IMR-90 (cell line): ENCODE measurements around the gene MIPEP. TPM values are rescaled to one million over a fixed set of nuclear protein-coding genes. Genes with fewer than 3 reads are reported as not detected.
A peak's percentile ranks its signal among the peaks of the same experiment; 100 is the strongest.

ENCODE experiments used
- ATAC-seq: fragments of 200-7000 bp; cut with Tn5 transposase; 2 replicates; pipeline ENCODE4 v1.9.1; 2020; ENCODE audit warnings: low read depth, mild to moderate bottlenecking, moderate library complexity
- BruUV-seq: library from RNA; stranded (reverse); fragments of 400-500 nt; replicated peaks from 2 replicates; lab custom pipeline; 2021; lab: Mats Ljungman, UMichigan
- CTCF ChIA-PET: fragments of 300-600 bp; formaldehyde crosslinking; extraction: SDS; loops from one replicate; lab custom pipeline; 2021; ENCODE audit warnings: antibody characterized with exemption; lab: Yijun Ruan, JAX
- POLR2A ChIA-PET: fragments of 300-600 bp; sonication (Branson Sonifier 250); formaldehyde crosslinking; loops from one replicate; lab custom pipeline; 2022; ENCODE audit warnings: antibody characterized with exemption; ENCODE audit not compliant: unreplicated experiment; lab: Charles Lee
- DNase-seq: peaks from one replicate; pipeline ENCODE4 v3.0.0; 2013
- H2AFZ ChIP-seq: replicated peaks from 2 replicates; pipeline ENCODE3; 2013; ENCODE audit warnings: low read length, mild to moderate bottlenecking; ENCODE audit not compliant: poor library complexity
- H2AK5ac ChIP-seq: 2 replicates; pipeline ENCODE4 v1.6.1; 2013; ENCODE audit warnings: low read depth, low read length, inconsistent platforms
- H2AK9ac ChIP-seq: replicated peaks from 2 replicates; pipeline ENCODE3; 2013; ENCODE audit warnings: mild to moderate bottlenecking, low read depth, low read length, moderate library complexity; ENCODE audit not compliant: poor library complexity
- H2BK120ac ChIP-seq: 2 replicates; pipeline ENCODE4 v1.6.1; 2013; ENCODE audit warnings: low read depth, low read length, inconsistent platforms
- H2BK15ac ChIP-seq: 3 replicates; pipeline ENCODE4 v1.6.1; 2013; ENCODE audit warnings: low read depth, low read length, inconsistent platforms
- H2BK20ac ChIP-seq: 2 replicates; pipeline ENCODE4 v1.6.1; 2013; ENCODE audit warnings: low read depth, mild to moderate bottlenecking, inconsistent platforms, low read length, moderate library complexity
- H2BK5ac ChIP-seq: 2 replicates; pipeline ENCODE4 v1.6.1; 2013; ENCODE audit warnings: mild to moderate bottlenecking, low read depth, low read length, inconsistent platforms; ENCODE audit not compliant: poor library complexity, severe bottlenecking
- H3K14ac ChIP-seq: replicated peaks from 2 replicates; pipeline ENCODE4 v1.6.1; 2013; ENCODE audit warnings: low read depth, low read length, inconsistent platforms
- H3K18ac ChIP-seq: 2 replicates; pipeline ENCODE4 v1.6.1; 2013; ENCODE audit warnings: low read depth, low read length, control low read depth
- H3K23ac ChIP-seq: 2 replicates; pipeline ENCODE4 v1.6.1; 2013; ENCODE audit warnings: low read depth, low read length, inconsistent platforms
- H3K27ac ChIP-seq: 2 replicates; pipeline ENCODE4 v1.5.1; 2013; ENCODE audit warnings: mild to moderate bottlenecking, control low read depth, low read length; ENCODE audit not compliant: insufficient read depth
- H3K27me3 ChIP-seq: 2 replicates; pipeline ENCODE4 v1.6.1; 2013; ENCODE audit warnings: low read length; ENCODE audit not compliant: control insufficient read depth, insufficient read depth
- H3K36me3 ChIP-seq: 2 replicates; pipeline ENCODE4 v1.6.1; 2013; ENCODE audit warnings: low read length, mixed read lengths; ENCODE audit not compliant: control insufficient read depth, insufficient read depth
- H3K4ac ChIP-seq: 2 replicates; pipeline ENCODE4 v1.6.1; 2013; ENCODE audit warnings: low read depth, low read length, inconsistent platforms
- H3K4me1 ChIP-seq: 2 replicates; pipeline ENCODE4 v1.6.1; 2013; ENCODE audit warnings: low read length, mixed read lengths; ENCODE audit not compliant: control insufficient read depth, insufficient read depth
- H3K4me2 ChIP-seq: 2 replicates; pipeline ENCODE4 v1.6.1; 2013; ENCODE audit warnings: low read depth, mild to moderate bottlenecking, control low read depth, low read length, moderate library complexity
- H3K4me3 ChIP-seq: 2 replicates; pipeline ENCODE4 v1.5.1; 2013; ENCODE audit warnings: low read depth, mild to moderate bottlenecking, control low read depth, low read length, moderate library complexity; ENCODE audit not compliant: insufficient read depth
- H3K56ac ChIP-seq: 2 replicates; pipeline ENCODE4 v1.6.1; 2013; ENCODE audit warnings: low read length, inconsistent platforms; ENCODE audit not compliant: insufficient read depth; ENCODE audit errors: extremely low read depth
- H3K79me1 ChIP-seq, 2 experiments: 2 replicates each; pipeline ENCODE4 v1.6.1; 2013; ENCODE audit warnings: low read length in 2 of 2, inconsistent platforms in 1 of 2, low read depth in 1 of 2
- H3K9ac ChIP-seq: 2 replicates; pipeline ENCODE4 v1.6.1; 2013; ENCODE audit warnings: low read depth, low read length, control low read depth
- H3K9me1 ChIP-seq: 2 replicates; pipeline ENCODE4 v1.6.1; 2013; ENCODE audit warnings: low read length, inconsistent platforms; ENCODE audit not compliant: insufficient read depth
- H3K9me3 ChIP-seq: 2 replicates; pipeline ENCODE4 v1.6.1; 2013; ENCODE audit warnings: low read length; ENCODE audit not compliant: control insufficient read depth, insufficient read depth
- H4K20me1 ChIP-seq: 2 replicates; pipeline ENCODE4 v1.6.1; 2013; ENCODE audit warnings: low read length, inconsistent platforms; ENCODE audit not compliant: insufficient read depth
- H4K5ac ChIP-seq: 2 replicates; pipeline ENCODE4 v1.6.1; 2013; ENCODE audit warnings: mild to moderate bottlenecking, low read depth, low read length, control low read depth
- H4K8ac ChIP-seq, 2 experiments: 2 replicates each; pipeline ENCODE4 v1.6.1; 2013; ENCODE audit warnings: low read depth in 2 of 2, low read length in 2 of 2, control low read depth in 1 of 2, inconsistent platforms in 1 of 2
- H4K91ac ChIP-seq: 2 replicates; pipeline ENCODE4 v1.6.1; 2013; ENCODE audit warnings: low read depth, low read length, inconsistent platforms; ENCODE audit not compliant: insufficient read depth
- BHLHE40 ChIP-seq: fragments of 150-350 bp; IDR thresholded peaks from 2 replicates; pipeline ENCODE4 v1.6.1; 2016; ENCODE audit warnings: mild to moderate bottlenecking, low read depth, low read length
- CEBPB ChIP-seq: IDR thresholded peaks from 2 replicates; pipeline ENCODE4 v1.6.1; 2012; ENCODE audit warnings: low read depth, low read length, improper control_type of control experiment
- CTCF ChIP-seq: conservative IDR thresholded peaks from 2 replicates; pipeline ENCODE4 v1.5.1; 2012; ENCODE audit warnings: mild to moderate bottlenecking, low read depth, low read length, improper control_type of control experiment
- ELK1 ChIP-seq: fragments of 150-350 bp; IDR thresholded peaks from 2 replicates; pipeline ENCODE4 v1.6.1; 2016; ENCODE audit warnings: low read depth, mild to moderate bottlenecking, low read length, moderate library complexity, borderline replicate concordance
- FOS ChIP-seq: fragments of 150-350 bp; IDR thresholded peaks from 2 replicates; pipeline ENCODE4 v1.6.1; 2016; ENCODE audit warnings: low read depth, low read length
- MAZ ChIP-seq: IDR thresholded peaks from 2 replicates; pipeline ENCODE4 v1.6.1; 2012; ENCODE audit warnings: low read depth, mild to moderate bottlenecking, low read length, improper control_type of control experiment, moderate library complexity, borderline replicate concordance
- MXI1 ChIP-seq: IDR thresholded peaks from 2 replicates; pipeline ENCODE4 v1.6.1; 2012; ENCODE audit warnings: low read depth, mild to moderate bottlenecking, low read length, moderate library complexity, borderline replicate concordance
- NFE2L2 ChIP-seq: fragments of 150-350 bp; IDR thresholded peaks from 2 replicates; pipeline ENCODE4 v1.6.1; 2016; ENCODE audit warnings: low read depth, mild to moderate bottlenecking, low read length
- RCOR1 ChIP-seq: IDR thresholded peaks from 2 replicates; pipeline ENCODE4 v1.6.1; 2012; ENCODE audit warnings: mild to moderate bottlenecking, low read length, improper control_type of control experiment; ENCODE audit not compliant: insufficient replicate concordance
- RFX5 ChIP-seq: IDR thresholded peaks from 2 replicates; pipeline ENCODE4 v1.8.0; 2012; ENCODE audit warnings: low read depth, mild to moderate bottlenecking, low read length, moderate library complexity
- SMC3 ChIP-seq: fragments of 150-350 bp; IDR thresholded peaks from 2 replicates; pipeline ENCODE4 v1.6.1; 2016; ENCODE audit warnings: low read depth, mild to moderate bottlenecking, antibody characterized with exemption, low read length, moderate library complexity
- WGBS, 2 experiments: methylation state at CpG; one replicate each; pipeline versions ENCODE4 v1.1.5 to v1.1.7; 2013; ENCODE audit warnings: missing lambda C conversion rate in 2 of 2; ENCODE audit not compliant: insufficient read length in 1 of 2; ENCODE audit errors: extremely low coverage in 2 of 2; 5-methylcytosine and 5-hydroxymethylcytosine counted together
- dilution Hi-C: fragments of 300-500 bp; cut with HindIII; formaldehyde crosslinking; loops from one replicate; pipeline ENCODE4 v1.14.3; 2018; ENCODE audit warnings: low sequenced_read_pairs; ENCODE audit not compliant: unreplicated experiment
- in situ Hi-C: fragments of 300-500 bp; cut with MboI; formaldehyde crosslinking; loops from 3 replicates; pipeline ENCODE4 v1.14.3; 2019; ENCODE audit warnings: low sequenced_read_pairs, inconsistent platforms, mixed read lengths
- intact Hi-C: fragments of 100-400 bp; cut with micrococcal nuclease; formaldehyde crosslinking; loops from 2 replicates; pipeline ENCODE4 v1.10.0; 2022
- polyA plus RNA-seq, 3 experiments: library from polyadenylated mRNA; depleted of rRNA; stranded (reverse); fragments of >200 nt; gene quantifications; 2 replicates each; pipeline ENCODE4 v1.2.3, GENCODE V29; 2012; ENCODE audit warnings: low replicate concordance in 1 of 3
- total RNA-seq: library from RNA; depleted of rRNA; stranded (reverse); fragments of >200 nt; gene quantifications from 2 replicates; pipeline ENCODE4 v1.2.3, GENCODE V29; 2012

MIPEP gene
- total and polyA plus RNA-seq, 2 of the 4 experiments (the other 2 are of a cell fraction): 15.0 to 21.5 TPM

GRCh38 chr13:23799945-23800344 lies 89.3 kb downstream of the MIPEP start:
- intact Hi-C loops: loop anchor here (5.0 to 10.0 kb wide), 2 partner anchors 67 to 425 kb away; no protein-coding TSS in a partner anchor
- Histone ChIP-seq H2BK120ac (peak overlapping the region; percentile 23), H3K9ac (no peak overlapping the region), H3K79me1 (no peaks in the 10 kb centered on the region), H4K20me1 (no peaks in the 10 kb centered on the region), H2BK15ac (peak overlapping the region; percentile 0; the same call in 1 of the 3 replicates), H3K27ac (peak overlapping the region; percentile 47; the same call in 1 of the 2 replicates), H3K4me2 (no peak overlapping the region), H3K27me3 (no peaks in the 10 kb centered on the region), H3K14ac (peak overlapping the region; percentile 74), H2AK5ac (no peak overlapping the region), H3K56ac (0 out of 2 replicates have a peak overlapping the region, but pooled peaks have one; percentile 38), H3K18ac (peak overlapping the region; percentile 20; the same call in 1 of the 2 replicates), H3K9me3 (peaks cover 5% of the 10 kb centered on the region), H4K91ac (peak overlapping the region; percentile 57; the same call in 1 of the 2 replicates), H3K36me3 (peaks cover 10% of the 10 kb centered on the region; the same call in 1 of the 2 replicates), H3K9me1 (peaks cover 5% of the 10 kb centered on the region), H3K4ac (peak overlapping the region; percentile 74), H3K4me3 (no peak overlapping the region), H4K5ac (peak overlapping the region; percentile 47), H3K4me1 (peaks cover 10% of the 10 kb centered on the region), H2BK5ac (peak overlapping the region; percentile 83), H3K23ac (no peak overlapping the region), H2AK9ac (no peak overlapping the region), H2BK20ac (peak overlapping the region; percentile 2; the same call in 1 of the 2 replicates), H2AFZ (no peak overlapping the region), H4K8ac (peak overlapping the region in 1 of 2 experiments; percentile 84; a peak in 2 of 4 replicates)
- no peak for TF ChIP-seq ELK1
- no peak for TF ChIP-seq MAZ
- TF ChIP-seq NFE2L2: no peak
- TF ChIP-seq FOS: no peak
- TF ChIP-seq MXI1: no peak
- TF ChIP-seq SMC3: no peak
- TF ChIP-seq BHLHE40: no peak
- TF ChIP-seq RFX5: no peak
- TF ChIP-seq CEBPB: no peak
- TF ChIP-seq CTCF: no peak
- TF ChIP-seq RCOR1: no peak
- dilution Hi-C loops: no loop called here
- BruUV-seq: no TSS peak
- ChIA-PET POLR2A (no interaction called here), CTCF (no interaction called here)
- no CpG with 5 or more reads among the region's 1 CpG for WGBS, 2 experiments
- ATAC-seq: peak; percentile 60
- peak; percentile 38 for DNase-seq
- in situ Hi-C loops: no loop called here
